ENCODE results near the gene PLOD1.

The PLOD1 gene

DNA sequence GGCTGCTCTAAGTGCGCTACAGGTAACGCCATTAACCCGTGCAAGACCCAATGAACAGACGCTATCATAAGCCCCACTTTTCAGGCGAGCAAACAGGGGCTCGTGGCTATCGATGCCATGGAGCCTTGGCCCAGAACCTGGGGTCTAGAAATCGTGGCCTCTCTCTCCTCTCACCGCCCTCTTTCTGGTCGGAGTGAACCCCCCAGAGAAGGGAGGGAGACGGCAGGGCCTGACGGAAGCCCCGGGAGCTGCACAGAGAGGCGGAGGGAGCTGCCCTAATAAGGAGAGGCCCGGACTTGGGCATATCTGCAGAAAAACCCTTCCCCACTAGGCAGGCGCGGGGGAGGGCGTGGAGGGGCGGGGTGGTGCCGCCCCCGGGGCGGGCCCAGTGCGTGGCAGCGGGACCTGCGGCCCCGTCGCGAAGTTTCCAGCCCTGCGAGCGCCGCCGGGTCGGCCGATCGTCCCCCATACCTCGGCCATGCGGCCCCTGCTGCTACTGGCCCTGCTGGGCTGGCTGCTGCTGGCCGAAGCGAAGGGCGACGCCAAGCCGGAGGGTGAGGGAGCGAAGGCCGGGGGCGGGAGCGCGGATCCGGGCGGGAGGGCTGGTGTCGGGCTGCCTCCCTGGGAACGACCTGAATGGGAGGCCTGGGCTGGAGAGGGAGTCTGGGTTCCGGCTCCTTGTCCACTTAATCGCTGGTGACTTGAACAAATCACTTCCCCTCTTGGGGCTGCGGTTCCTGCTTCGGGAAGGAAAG lies at the start of gene PLOD1:
Gene PLOD1 (plus strand): TSS at position 416 of the 755 bp plus-strand sequence. CDS start 63 bp downstream, at position 479.
- peak; percentile 60 for DNase-seq (ENCODE audit: insufficient read length, low spot score)
- TF ChIP-seq, protein P1, sequence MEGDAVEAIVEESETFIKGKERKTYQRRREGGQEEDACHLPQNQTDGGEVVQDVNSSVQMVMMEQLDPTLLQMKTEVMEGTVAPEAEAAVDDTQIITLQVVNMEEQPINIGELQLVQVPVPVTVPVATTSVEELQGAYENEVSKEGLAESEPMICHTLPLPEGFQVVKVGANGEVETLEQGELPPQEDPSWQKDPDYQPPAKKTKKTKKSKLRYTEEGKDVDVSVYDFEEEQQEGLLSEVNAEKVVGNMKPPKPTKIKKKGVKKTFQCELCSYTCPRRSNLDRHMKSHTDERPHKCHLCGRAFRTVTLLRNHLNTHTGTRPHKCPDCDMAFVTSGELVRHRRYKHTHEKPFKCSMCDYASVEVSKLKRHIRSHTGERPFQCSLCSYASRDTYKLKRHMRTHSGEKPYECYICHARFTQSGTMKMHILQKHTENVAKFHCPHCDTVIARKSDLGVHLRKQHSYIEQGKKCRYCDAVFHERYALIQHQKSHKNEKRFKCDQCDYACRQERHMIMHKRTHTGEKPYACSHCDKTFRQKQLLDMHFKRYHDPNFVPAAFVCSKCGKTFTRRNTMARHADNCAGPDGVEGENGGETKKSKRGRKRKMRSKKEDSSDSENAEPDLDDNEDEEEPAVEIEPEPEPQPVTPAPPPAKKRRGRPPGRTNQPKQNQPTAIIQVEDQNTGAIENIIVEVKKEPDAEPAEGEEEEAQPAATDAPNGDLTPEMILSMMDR (IDR thresholded peaks at IDR 0.05; ENCODE audit: insufficient read depth, missing control alignments): no peak
- no peak for FAIRE-seq

DNA sequence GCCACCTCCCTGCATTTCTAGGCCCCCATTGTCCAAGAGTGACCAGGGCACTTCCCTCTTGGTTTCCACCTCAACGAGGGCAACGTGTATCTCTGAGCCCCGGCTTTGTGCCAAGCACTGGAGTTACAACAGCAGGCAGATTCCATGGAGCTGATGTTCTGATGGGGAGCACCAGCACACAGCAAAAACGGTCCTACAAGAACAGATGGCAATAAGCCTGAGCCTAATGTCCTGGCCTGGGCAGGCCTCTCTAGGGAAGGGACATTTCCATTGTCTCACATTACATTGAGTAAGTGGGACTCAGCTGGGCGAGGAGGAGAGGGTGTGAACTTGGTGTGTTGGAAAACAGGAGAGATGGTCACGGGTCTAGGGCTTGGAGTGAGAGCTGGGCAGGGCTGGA lies 48.6 kb upstream of the PLOD1 start:
- TF ChIP-seq, protein P1 (IDR thresholded peaks at IDR 0.05; ENCODE audit: insufficient read depth, missing control alignments): no peak
- no peak for FAIRE-seq

DNA sequence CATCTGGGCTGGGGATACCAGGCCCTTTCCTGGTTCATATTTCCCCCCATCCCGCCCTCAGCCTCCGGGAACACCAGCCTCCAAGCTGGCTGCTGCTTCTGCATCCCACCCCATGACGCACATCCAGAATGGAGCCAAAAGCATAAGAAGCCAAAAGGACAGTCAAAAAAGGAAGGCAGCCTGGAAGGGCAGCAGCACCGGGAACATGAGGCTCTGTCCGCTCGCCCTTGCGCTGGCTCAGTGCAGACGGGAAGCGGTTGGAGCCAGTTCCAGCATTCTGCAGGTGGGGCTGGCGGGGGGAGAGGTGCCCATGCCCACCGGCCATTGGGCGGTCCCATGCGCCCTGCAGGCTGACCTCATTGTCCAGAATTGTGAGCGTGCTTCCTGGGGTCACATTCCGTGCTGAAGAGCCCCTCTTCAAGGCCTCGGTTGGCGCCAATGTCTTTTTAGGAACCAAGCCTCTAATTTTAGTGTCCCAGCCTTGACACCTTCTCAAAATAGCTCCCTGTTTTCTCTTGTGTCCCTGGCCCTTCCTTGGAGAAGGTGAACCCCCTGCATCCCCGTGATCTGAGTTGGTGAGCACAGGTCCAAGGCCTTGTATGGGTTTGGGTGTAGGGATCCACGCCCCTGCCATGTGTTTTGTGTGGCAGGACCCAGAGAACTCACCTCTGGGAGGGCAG lies 47.4 kb upstream of the PLOD1 start:
- DNase-seq (ENCODE audit: insufficient read length, low spot score) (no peak), FAIRE-seq (no peak)
- TF ChIP-seq, protein P1 (IDR thresholded peaks at IDR 0.05; ENCODE audit: insufficient read depth, missing control alignments): no peak

More for the DNA sequence above, 48.6 kb upstream of the PLOD1 start:
- no peak for DNase-seq (ENCODE audit: insufficient read length, low spot score)

DNA sequence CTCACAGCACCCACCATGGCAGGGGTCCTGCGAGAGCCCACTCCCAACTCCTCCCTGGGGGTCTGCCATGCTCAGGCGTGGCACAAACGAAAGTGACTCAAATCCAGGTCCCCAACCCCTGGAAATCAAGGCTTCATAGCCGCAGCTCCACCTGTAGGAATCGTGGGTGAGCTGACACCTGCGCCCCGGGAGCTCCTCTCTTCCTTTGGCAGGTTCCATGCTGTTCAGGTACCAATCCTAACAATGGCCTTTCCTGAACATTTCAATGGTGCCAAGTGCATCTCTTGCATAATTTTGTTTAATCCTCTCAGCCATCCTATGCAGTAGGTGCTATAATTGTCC lies 46.9 kb upstream of the PLOD1 start:
- FAIRE-seq (no peak), DNase-seq (ENCODE audit: insufficient read length, low spot score) (no peak)
- TF ChIP-seq, protein P1 (IDR thresholded peaks at IDR 0.05; ENCODE audit: insufficient read depth, missing control alignments): no peak

DNA sequence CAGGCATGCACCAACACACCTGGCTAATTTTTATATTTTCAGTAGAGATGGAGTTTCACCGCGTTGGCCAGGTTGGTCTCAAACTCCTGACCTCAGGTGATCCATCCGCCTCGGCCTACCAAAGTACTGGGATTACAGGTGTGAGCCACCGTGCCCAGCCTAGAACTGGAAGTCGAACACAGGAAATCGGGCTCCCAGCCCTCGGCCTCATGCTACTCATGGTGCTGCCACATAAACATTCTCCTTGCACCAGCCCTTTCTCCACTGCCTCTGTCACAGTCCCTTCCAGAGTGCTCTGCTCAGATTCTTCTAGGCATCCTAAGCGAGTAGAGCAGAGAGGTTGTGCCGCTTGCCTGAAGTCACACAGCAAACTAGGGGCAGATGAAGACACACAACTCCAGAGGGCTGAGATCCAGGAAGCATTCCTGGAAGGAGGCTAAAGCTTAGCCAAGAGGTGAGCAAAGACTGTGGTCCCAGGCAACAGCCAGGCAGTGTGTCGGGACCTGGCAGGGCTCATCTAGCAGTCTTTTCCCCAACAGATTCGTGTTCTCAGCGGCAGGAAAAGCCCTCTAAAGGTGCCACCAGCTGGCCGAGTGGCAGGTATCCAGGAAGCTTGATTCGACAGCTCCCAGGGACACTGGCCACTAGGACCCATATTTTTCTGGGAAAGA lies 46.2 kb upstream of the PLOD1 start:
- FAIRE-seq: no peak
- DNase-seq (ENCODE audit: insufficient read length, low spot score): no peak
- TF ChIP-seq, protein P1 (IDR thresholded peaks at IDR 0.05; ENCODE audit: insufficient read depth, missing control alignments): no peak

DNA sequence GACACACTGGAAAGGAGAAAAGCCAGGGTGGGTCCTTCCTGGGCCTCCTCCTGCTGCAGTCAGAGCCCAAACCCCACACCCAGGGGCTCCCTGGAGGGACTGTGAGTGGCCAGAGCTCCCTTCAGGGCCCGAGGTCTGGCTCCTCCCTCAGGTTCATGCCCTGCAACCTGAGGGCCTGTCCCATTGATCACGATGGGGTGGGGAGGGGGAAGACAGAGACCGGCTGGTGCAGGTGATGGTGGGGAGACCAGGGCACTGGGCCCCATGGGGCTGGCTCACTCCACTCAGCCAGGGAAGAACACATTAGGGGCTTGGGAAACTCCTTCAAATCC lies 45.7 kb upstream of the PLOD1 start:
- TF ChIP-seq, protein P1 (IDR thresholded peaks at IDR 0.05; ENCODE audit: insufficient read depth, missing control alignments): no peak
- no peak for DNase-seq (ENCODE audit: insufficient read length, low spot score)
- FAIRE-seq: no peak
